GM12878 (cell line): Measurements from ENCODE around the gene FAM228B. TPM values are rescaled to one million over a fixed set of nuclear protein-coding genes. Genes with fewer than 3 reads are reported as not detected.

Source experiments
- ASH2L ChIP-seq: fragments of 300-600, 200-600 bp; sonication (generic); IDR thresholded peaks from 2 replicates; pipeline ENCODE4 v1.6.1; 2017; ENCODE audit warnings: low read depth, mild to moderate bottlenecking, borderline replicate concordance
- ETV6 ChIP-seq, 2 experiments: fragments of 450-650 bp in 1 of 2; IDR thresholded peaks in 1 of 2; conservative IDR thresholded peaks in 1 of 2; 2 replicates each; pipeline ENCODE4 v1.6.1; 2014; ENCODE audit warnings: antibody characterized with exemption in 1 of 2, borderline replicate concordance in 1 of 2, low read depth in 1 of 2, mild to moderate bottlenecking in 1 of 2, moderate library complexity in 1 of 2
- GABPA ChIP-seq: IDR thresholded peaks from 2 replicates; pipeline ENCODE4 v1.6.1; 2014; ENCODE audit warnings: antibody characterized with exemption, low read depth, mild to moderate bottlenecking, inconsistent platforms
- NFYA ChIP-seq: IDR thresholded peaks from 2 replicates; pipeline ENCODE4 v1.6.1; 2011; ENCODE audit warnings: low read depth, mild to moderate bottlenecking, low read length, improper control_type of control experiment, borderline replicate concordance
- POLR2A ChIP-seq: IDR thresholded peaks from 2 replicates; pipeline ENCODE4 v1.6.1; 2011; ENCODE audit warnings: low read depth, mild to moderate bottlenecking, low read length
- SMARCA5 ChIP-seq: fragments of 450-650 bp; IDR thresholded peaks from 2 replicates; pipeline ENCODE4 v1.6.1; 2017; ENCODE audit warnings: mild to moderate bottlenecking
- SMC3 ChIP-seq: IDR thresholded peaks from 2 replicates; pipeline ENCODE4 v1.6.1; 2011; ENCODE audit warnings: low read length, improper control_type of control experiment, borderline replicate concordance
- SUZ12 ChIP-seq: fragments of 200-600 bp; sonication (generic); IDR thresholded peaks from one replicate; pipeline ENCODE4 v1.6.1; 2018; ENCODE audit warnings: antibody characterized with exemption, mild to moderate bottlenecking; ENCODE audit not compliant: unreplicated experiment
- ZNF24 ChIP-seq: fragments of 450-650 bp; IDR thresholded peaks from 2 replicates; pipeline ENCODE4 v1.6.1; 2017; ENCODE audit warnings: antibody characterized with exemption, mild to moderate bottlenecking
- ZNF384 ChIP-seq: IDR thresholded peaks from 2 replicates; pipeline ENCODE4 v1.6.1; 2012; ENCODE audit warnings: low read depth, mild to moderate bottlenecking, low read length, improper control_type of control experiment, borderline replicate concordance
- ZZZ3 ChIP-seq: IDR thresholded peaks from 2 replicates; pipeline ENCODE4 v1.6.1; 2011; ENCODE audit warnings: low read depth; ENCODE audit not compliant: control insufficient read depth, insufficient read length
- polyA plus RNA-seq, 11 experiments: library from polyadenylated mRNA; depleted of rRNA in 4 of 11; unstranded in 6 of 11; stranded (reverse) in 5 of 11; fragments of >200 nt; fragmentation: Nextera tagmentation in 4 of 11; fragmentation: Illumina TruSeq in 1 of 11; extraction: Ambion mirVana in 4 of 11; extraction: Trizol in 1 of 11; gene quantifications; 1 replicate in 1 of 11; 2 replicates in 10 of 11; pipeline versions ENCODE4 v1.2.1 to v1.2.3, GENCODE V29; 2011 to 2016; ENCODE audit warnings: inconsistent platforms in 2 of 11, missing spikeins in 2 of 11, low read depth in 1 of 11
- total RNA-seq, 4 experiments: library from RNA; depleted of rRNA in 3 of 4; stranded (reverse); fragments of >200 nt in 3 of 4; fragmentation: Illumina TruSeq in 1 of 4; extraction: Trizol in 1 of 4; gene quantifications; 2 replicates each; pipeline versions ENCODE4 v1.2.1 to v1.2.3, GENCODE V29; 2013 to 2021
- TF ChIP-seq, protein P1 (sequence below): fragments of 450-650 bp; IDR thresholded peaks from 2 replicates; pipeline ENCODE4 v1.6.1; 2017; ENCODE audit warnings: low read depth, mild to moderate bottlenecking, moderate library complexity
- TF ChIP-seq, protein P2 (sequence below): fragments of 450-650 bp; IDR thresholded peaks from 2 replicates; pipeline ENCODE4 v1.6.1; 2017; ENCODE audit warnings: mild to moderate bottlenecking
- TF ChIP-seq, protein P3 (sequence below): fragments of 450-650 bp; IDR thresholded peaks from 2 replicates; pipeline ENCODE4 v1.6.1; 2017; ENCODE audit warnings: antibody characterized with exemption, mild to moderate bottlenecking, moderate library complexity
- TF ChIP-seq, protein P4 (sequence below): fragments of 450-650 bp; formaldehyde crosslinking; IDR thresholded peaks from 2 replicates; pipeline ENCODE4 v1.4.0; 2020; ENCODE audit warnings: mild to moderate bottlenecking, moderate library complexity
- TF ChIP-seq, protein P5 (sequence below): IDR thresholded peaks from 2 replicates; pipeline ENCODE4 v1.6.1; 2011; ENCODE audit warnings: borderline replicate concordance, low read depth, mild to moderate bottlenecking, moderate library complexity, mixed read lengths, low read length; ENCODE audit not compliant: insufficient read depth; ENCODE audit errors: extremely low read length

FAM228B gene
- total and polyA plus RNA-seq, 10 of the 15 experiments (the other 5 are each of a cell fraction or from before 2014, with no cell fraction given), result 3.9 to 11.0 (median 7.5) TPM

DNA sequence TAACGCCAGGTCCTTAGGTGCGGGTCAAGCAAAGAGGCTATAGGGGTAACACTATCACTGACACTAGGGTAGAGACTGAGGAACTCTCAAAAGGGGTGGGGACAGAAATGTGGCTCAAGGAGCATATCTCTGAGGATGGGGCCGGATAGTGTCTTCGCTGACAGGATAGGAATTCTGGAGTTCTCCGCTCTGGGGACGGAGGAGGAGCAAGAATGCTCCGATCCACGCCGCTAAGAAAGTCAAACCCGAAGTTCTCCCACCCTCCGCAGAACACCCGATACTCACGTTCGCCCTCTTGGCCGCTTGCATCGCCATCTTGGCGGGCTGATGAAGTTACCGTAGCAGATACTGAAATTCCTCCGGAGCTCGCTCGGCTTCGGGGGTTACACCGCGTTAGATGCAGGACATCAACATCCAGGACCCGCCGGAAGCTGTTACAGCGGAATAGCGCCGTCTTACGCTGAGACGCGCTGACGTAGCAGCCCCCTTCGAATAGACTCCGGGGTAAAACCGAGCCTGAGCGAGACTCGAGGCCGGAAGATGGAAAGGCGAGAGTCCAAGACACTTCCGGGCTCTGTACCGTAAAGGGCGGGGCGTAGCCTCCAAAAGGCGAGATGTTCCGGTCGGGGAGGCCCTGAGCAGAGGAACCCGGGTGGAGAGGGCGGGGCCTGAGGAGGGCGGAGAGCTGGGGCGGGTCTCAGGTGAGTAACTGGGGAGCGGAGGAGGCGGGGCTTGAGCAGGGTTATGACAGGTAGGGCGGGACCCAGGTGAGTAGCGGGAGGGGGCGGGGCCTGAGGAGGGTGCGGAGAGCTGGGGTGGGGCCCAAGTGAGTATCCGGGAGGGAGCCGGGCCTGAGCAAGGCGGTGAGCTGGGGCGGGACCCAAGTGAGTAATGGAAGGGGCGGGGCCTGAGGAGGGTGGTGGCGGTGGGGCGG lies 47.1 kb upstream of the FAM228B start, which contains the start of gene SF3B6 (continued):
- TF ChIP-seq, protein P1, sequence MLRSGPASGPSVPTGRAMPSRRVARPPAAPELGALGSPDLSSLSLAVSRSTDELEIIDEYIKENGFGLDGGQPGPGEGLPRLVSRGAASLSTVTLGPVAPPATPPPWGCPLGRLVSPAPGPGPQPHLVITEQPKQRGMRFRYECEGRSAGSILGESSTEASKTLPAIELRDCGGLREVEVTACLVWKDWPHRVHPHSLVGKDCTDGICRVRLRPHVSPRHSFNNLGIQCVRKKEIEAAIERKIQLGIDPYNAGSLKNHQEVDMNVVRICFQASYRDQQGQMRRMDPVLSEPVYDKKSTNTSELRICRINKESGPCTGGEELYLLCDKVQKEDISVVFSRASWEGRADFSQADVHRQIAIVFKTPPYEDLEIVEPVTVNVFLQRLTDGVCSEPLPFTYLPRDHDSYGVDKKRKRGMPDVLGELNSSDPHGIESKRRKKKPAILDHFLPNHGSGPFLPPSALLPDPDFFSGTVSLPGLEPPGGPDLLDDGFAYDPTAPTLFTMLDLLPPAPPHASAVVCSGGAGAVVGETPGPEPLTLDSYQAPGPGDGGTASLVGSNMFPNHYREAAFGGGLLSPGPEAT, result peak; percentile 91
- TF ChIP-seq NFYA (no peak), ZNF24 (peak; percentile 15; the same call in 1 of the 2 replicates), SUZ12 (no peak), ZNF384 (peak; percentile 32), SMARCA5 (peak; percentile 27; the same call in 1 of the 2 replicates), ASH2L (peak; percentile 97; the same call in 1 of the 2 replicates), ETV6 (conservative IDR thresholded peaks at IDR 0.05 in 1 of 2, IDR thresholded peaks at IDR 0.05 in 1 of 2; ENCODE audit: borderline replicate concordance in 1 of 2, low read depth in 1 of 2) (no peak), GABPA (peak; percentile 99), ZZZ3 (no peak), SMC3 (no peak), POLR2A (peak; percentile 94)
- TF ChIP-seq, protein P2, sequence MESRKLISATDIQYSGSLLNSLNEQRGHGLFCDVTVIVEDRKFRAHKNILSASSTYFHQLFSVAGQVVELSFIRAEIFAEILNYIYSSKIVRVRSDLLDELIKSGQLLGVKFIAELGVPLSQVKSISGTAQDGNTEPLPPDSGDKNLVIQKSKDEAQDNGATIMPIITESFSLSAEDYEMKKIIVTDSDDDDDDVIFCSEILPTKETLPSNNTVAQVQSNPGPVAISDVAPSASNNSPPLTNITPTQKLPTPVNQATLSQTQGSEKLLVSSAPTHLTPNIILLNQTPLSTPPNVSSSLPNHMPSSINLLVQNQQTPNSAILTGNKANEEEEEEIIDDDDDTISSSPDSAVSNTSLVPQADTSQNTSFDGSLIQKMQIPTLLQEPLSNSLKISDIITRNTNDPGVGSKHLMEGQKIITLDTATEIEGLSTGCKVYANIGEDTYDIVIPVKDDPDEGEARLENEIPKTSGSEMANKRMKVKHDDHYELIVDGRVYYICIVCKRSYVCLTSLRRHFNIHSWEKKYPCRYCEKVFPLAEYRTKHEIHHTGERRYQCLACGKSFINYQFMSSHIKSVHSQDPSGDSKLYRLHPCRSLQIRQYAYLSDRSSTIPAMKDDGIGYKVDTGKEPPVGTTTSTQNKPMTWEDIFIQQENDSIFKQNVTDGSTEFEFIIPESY, result peak; percentile 81
- TF ChIP-seq, protein P3, sequence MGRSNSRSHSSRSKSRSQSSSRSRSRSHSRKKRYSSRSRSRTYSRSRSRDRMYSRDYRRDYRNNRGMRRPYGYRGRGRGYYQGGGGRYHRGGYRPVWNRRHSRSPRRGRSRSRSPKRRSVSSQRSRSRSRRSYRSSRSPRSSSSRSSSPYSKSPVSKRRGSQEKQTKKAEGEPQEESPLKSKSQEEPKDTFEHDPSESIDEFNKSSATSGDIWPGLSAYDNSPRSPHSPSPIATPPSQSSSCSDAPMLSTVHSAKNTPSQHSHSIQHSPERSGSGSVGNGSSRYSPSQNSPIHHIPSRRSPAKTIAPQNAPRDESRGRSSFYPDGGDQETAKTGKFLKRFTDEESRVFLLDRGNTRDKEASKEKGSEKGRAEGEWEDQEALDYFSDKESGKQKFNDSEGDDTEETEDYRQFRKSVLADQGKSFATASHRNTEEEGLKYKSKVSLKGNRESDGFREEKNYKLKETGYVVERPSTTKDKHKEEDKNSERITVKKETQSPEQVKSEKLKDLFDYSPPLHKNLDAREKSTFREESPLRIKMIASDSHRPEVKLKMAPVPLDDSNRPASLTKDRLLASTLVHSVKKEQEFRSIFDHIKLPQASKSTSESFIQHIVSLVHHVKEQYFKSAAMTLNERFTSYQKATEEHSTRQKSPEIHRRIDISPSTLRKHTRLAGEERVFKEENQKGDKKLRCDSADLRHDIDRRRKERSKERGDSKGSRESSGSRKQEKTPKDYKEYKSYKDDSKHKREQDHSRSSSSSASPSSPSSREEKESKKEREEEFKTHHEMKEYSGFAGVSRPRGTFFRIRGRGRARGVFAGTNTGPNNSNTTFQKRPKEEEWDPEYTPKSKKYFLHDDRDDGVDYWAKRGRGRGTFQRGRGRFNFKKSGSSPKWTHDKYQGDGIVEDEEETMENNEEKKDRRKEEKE, result no peak
- TF ChIP-seq, protein P4, sequence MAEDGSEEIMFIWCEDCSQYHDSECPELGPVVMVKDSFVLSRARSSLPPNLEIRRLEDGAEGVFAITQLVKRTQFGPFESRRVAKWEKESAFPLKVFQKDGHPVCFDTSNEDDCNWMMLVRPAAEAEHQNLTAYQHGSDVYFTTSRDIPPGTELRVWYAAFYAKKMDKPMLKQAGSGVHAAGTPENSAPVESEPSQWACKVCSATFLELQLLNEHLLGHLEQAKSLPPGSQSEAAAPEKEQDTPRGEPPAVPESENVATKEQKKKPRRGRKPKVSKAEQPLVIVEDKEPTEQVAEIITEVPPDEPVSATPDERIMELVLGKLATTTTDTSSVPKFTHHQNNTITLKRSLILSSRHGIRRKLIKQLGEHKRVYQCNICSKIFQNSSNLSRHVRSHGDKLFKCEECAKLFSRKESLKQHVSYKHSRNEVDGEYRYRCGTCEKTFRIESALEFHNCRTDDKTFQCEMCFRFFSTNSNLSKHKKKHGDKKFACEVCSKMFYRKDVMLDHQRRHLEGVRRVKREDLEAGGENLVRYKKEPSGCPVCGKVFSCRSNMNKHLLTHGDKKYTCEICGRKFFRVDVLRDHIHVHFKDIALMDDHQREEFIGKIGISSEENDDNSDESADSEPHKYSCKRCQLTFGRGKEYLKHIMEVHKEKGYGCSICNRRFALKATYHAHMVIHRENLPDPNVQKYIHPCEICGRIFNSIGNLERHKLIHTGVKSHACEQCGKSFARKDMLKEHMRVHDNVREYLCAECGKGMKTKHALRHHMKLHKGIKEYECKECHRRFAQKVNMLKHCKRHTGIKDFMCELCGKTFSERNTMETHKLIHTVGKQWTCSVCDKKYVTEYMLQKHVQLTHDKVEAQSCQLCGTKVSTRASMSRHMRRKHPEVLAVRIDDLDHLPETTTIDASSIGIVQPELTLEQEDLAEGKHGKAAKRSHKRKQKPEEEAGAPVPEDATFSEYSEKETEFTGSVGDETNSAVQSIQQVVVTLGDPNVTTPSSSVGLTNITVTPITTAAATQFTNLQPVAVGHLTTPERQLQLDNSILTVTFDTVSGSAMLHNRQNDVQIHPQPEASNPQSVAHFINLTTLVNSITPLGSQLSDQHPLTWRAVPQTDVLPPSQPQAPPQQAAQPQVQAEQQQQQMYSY (CRISPR knock-in tag), result no peak
- TF ChIP-seq, protein P5, sequence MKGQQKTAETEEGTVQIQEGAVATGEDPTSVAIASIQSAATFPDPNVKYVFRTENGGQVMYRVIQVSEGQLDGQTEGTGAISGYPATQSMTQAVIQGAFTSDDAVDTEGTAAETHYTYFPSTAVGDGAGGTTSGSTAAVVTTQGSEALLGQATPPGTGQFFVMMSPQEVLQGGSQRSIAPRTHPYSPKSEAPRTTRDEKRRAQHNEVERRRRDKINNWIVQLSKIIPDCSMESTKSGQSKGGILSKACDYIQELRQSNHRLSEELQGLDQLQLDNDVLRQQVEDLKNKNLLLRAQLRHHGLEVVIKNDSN, result no peak
